A673 (cell line): ENCODE data around the gene CLTB.

Experiments
- EZH2 ChIP-seq: fragments of 200-600 bp; sonication (generic); IDR thresholded peaks from 2 replicates; pipeline ENCODE4 v1.6.1; 2017; ENCODE audit warnings: borderline replicate concordance, low read depth, mild to moderate bottlenecking, mixed read lengths, antibody characterized with exemption, low read length; ENCODE audit not compliant: poor library complexity, severe bottlenecking
- TF ChIP-seq, protein P1 (sequence below): fragments of 300-800, 200-600 bp; sonication (generic); conservative IDR thresholded peaks from 2 replicates; pipeline ENCODE4 v1.5.1; 2017; ENCODE audit warnings: low read depth, mild to moderate bottlenecking, antibody characterized with exemption, low read length, moderate library complexity, mixed read lengths

- TF ChIP-seq, protein P1, sequence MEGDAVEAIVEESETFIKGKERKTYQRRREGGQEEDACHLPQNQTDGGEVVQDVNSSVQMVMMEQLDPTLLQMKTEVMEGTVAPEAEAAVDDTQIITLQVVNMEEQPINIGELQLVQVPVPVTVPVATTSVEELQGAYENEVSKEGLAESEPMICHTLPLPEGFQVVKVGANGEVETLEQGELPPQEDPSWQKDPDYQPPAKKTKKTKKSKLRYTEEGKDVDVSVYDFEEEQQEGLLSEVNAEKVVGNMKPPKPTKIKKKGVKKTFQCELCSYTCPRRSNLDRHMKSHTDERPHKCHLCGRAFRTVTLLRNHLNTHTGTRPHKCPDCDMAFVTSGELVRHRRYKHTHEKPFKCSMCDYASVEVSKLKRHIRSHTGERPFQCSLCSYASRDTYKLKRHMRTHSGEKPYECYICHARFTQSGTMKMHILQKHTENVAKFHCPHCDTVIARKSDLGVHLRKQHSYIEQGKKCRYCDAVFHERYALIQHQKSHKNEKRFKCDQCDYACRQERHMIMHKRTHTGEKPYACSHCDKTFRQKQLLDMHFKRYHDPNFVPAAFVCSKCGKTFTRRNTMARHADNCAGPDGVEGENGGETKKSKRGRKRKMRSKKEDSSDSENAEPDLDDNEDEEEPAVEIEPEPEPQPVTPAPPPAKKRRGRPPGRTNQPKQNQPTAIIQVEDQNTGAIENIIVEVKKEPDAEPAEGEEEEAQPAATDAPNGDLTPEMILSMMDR: no peak
- no peak for TF ChIP-seq EZH2
Measured at GRCh38 chr5:176356179-176356566, 60.2 kb downstream of the CLTB start.
